Activated B cell treated with CpG ODN at 0.5 μM for 24 hours (primary cell): ENCODE measurements around the gene HCFC2. TPM values are rescaled to one million over a fixed set of nuclear protein-coding genes. Genes with fewer than 3 reads are reported as not detected.

Experiments used
- ATAC-seq: fragments of 200-7000 bp; cut with Tn5 transposase; one replicate; pipeline ENCODE4 v1.10.0; 2021; ENCODE audit warnings: low read depth, mild to moderate bottlenecking, moderate library complexity
- CTCF ChIA-PET: fragments of 350-600 bp; sonication (Branson Sonifier 250); formaldehyde crosslinking; loops from one replicate; lab custom pipeline; 2021; ENCODE audit warnings: antibody characterized with exemption; lab: Charles Lee
- POLR2A ChIA-PET: fragments of 350-600 bp; sonication (Branson Sonifier 250); formaldehyde crosslinking; loops from one replicate; lab custom pipeline; 2021; ENCODE audit warnings: antibody characterized with exemption; lab: Charles Lee
- DNase-seq: peaks from one replicate; pipeline ENCODE4 v3.0.0; 2022
- H3K27ac Mint-ChIP-seq: one replicate; pipeline ENCODE4 v1.8.0; 2020; ENCODE audit warnings: mixed read lengths
- H3K27me3 Mint-ChIP-seq: one replicate; pipeline ENCODE4 v1.8.0; 2021; ENCODE audit warnings: mixed read lengths
- H3K36me3 Mint-ChIP-seq: one replicate; pipeline ENCODE4 v1.8.0; 2021; ENCODE audit warnings: low read depth, mixed read lengths
- H3K4me1 Mint-ChIP-seq: one replicate; pipeline ENCODE4 v1.8.0; 2021; ENCODE audit warnings: mixed read lengths
- H3K4me3 Mint-ChIP-seq: one replicate; pipeline ENCODE4 v1.8.0; 2020; ENCODE audit warnings: mild to moderate bottlenecking, mixed read lengths
- H3K9me3 Mint-ChIP-seq: one replicate; pipeline ENCODE4 v1.8.0; 2020; ENCODE audit warnings: mixed read lengths
- CTCF ChIP-seq: fragments of 200-600 bp; IDR thresholded peaks from one replicate; pipeline ENCODE4 v1.8.0; 2022; ENCODE audit warnings: antibody characterized with exemption, mild to moderate bottlenecking
- intact Hi-C: fragments of 100-400 bp; cut with micrococcal nuclease; formaldehyde crosslinking; loops from one replicate; pipeline ENCODE4 v1.15.1; 2024
- total RNA-seq: library from RNA; stranded (reverse); gene quantifications from 2 replicates; pipeline ENCODE4 v1.2.3, GENCODE V29; 2022

Gene HCFC2
- total RNA-seq, 1 donor from 2014 or later: 11.2 TPM

- ATAC-seq: no peak
- no peak for DNase-seq
- H3K4me1 Mint-ChIP-seq: no peaks in the 10 kb centered on the region
- CTCF ChIA-PET: interaction anchor here (0.8 kb wide), 1 partner anchor 28 kb away, joined by 4 read pairs; no protein-coding TSS in a partner anchor
- peaks cover 56% of the 10 kb centered on the region for H3K36me3 Mint-ChIP-seq
- no peak overlapping the region for H3K4me3 Mint-ChIP-seq
- no peaks in the 10 kb centered on the region for H3K9me3 Mint-ChIP-seq
- H3K27me3 Mint-ChIP-seq: no peaks in the 10 kb centered on the region
- TF ChIP-seq CTCF: no peak
- no peak overlapping the region for H3K27ac Mint-ChIP-seq
- POLR2A ChIA-PET: no interaction called here
- intact Hi-C loops: no loop called here
Observed at GRCh38 chr12:104080764-104081163, 16.4 kb downstream of the HCFC2 start.

GRCh38 chr12:104083769-104084475 lies 19.6 kb downstream of the HCFC2 start:
- DNase-seq (no peak), ATAC-seq (no peak)
- Mint-ChIP-seq H3K36me3 (peaks cover 66% of the 10 kb centered on the region), H3K4me1 (no peaks in the 10 kb centered on the region), H3K27ac (no peak overlapping the region), H3K9me3 (no peaks in the 10 kb centered on the region), H3K27me3 (no peaks in the 10 kb centered on the region), H3K4me3 (no peak overlapping the region)
- intact Hi-C loops: no loop called here
- CTCF ChIA-PET: interaction anchor here (1.1 to 2.3 kb wide), 2 partner anchors 14 to 25 kb away, joined by 3 to 6 read pairs; no protein-coding TSS in a partner anchor
- POLR2A ChIA-PET: no interaction called here
- TF ChIP-seq CTCF: no peak

GRCh38 chr12:104090685-104091084 lies 26.4 kb downstream of the HCFC2 start:
- Mint-ChIP-seq H3K27ac (no peak overlapping the region), H3K4me1 (no peaks in the 10 kb centered on the region), H3K9me3 (no peaks in the 10 kb centered on the region), H3K27me3 (no peaks in the 10 kb centered on the region), H3K4me3 (no peak overlapping the region), H3K36me3 (peaks cover 70% of the 10 kb centered on the region)
- POLR2A ChIA-PET: no interaction called here
- ATAC-seq (no peak), DNase-seq (no peak)
- intact Hi-C loops: no loop called here
- CTCF ChIA-PET: no interaction called here
- no peak for TF ChIP-seq CTCF

GRCh38 chr12:104091136-104091535 lies 26.8 kb downstream of the HCFC2 start:
- ATAC-seq: no peak
- Mint-ChIP-seq H3K4me3 (no peak overlapping the region), H3K9me3 (no peaks in the 10 kb centered on the region), H3K27me3 (no peaks in the 10 kb centered on the region), H3K4me1 (no peaks in the 10 kb centered on the region), H3K27ac (no peak overlapping the region), H3K36me3 (peaks cover 65% of the 10 kb centered on the region)
- intact Hi-C loops: no loop called here
- no peak for DNase-seq
- ChIA-PET POLR2A (no interaction called here), CTCF (no interaction called here)
- no peak for TF ChIP-seq CTCF

- no peaks in the 10 kb centered on the region for H3K4me1 Mint-ChIP-seq
- POLR2A ChIA-PET: no interaction called here
- no peak overlapping the region for H3K4me3 Mint-ChIP-seq
- ATAC-seq (no peak), DNase-seq (no peak)
- CTCF ChIA-PET: no interaction called here
- no peak overlapping the region for H3K27ac Mint-ChIP-seq
- intact Hi-C loops: no loop called here
- no peak for TF ChIP-seq CTCF
- peaks cover 70% of the 10 kb centered on the region for H3K36me3 Mint-ChIP-seq
- no peaks in the 10 kb centered on the region for H3K9me3 Mint-ChIP-seq
- H3K27me3 Mint-ChIP-seq: no peaks in the 10 kb centered on the region
Observed at GRCh38 chr12:104094284-104094683, 30.0 kb downstream of the HCFC2 start.
